Activated CD4-positive, alpha-beta T cell treated with anti-CD3 and anti-CD28 coated beads, Interleukin-2, amount 10 ng/mL, durations not matched to agents 24 days and 14 days (primary cell): Measurements from ENCODE around the gene SYT2. TPM values are rescaled to one million over a fixed set of nuclear protein-coding genes. Genes with fewer than 3 reads are reported as not detected.
"Not testable (repeated sequence)": the region's sequence is repeated elsewhere in the genome, so short reads cannot be mapped to it uniquely, and the experiment has no call there.

Experiments
- DNase-seq: peaks from one replicate; pipeline ENCODE4 v3.0.0; 2022
- H3K27ac Mint-ChIP-seq: one replicate; pipeline ENCODE4 v1.8.0; 2022; ENCODE audit warnings: mild to moderate bottlenecking, mixed read lengths
- H3K27me3 Mint-ChIP-seq: one replicate; pipeline ENCODE4 v1.8.0; 2022; ENCODE audit warnings: mixed read lengths
- H3K36me3 Mint-ChIP-seq: one replicate; pipeline ENCODE4 v1.8.0; 2022; ENCODE audit warnings: low read depth, mild to moderate bottlenecking, mixed read lengths
- H3K4me1 Mint-ChIP-seq: one replicate; pipeline ENCODE4 v1.8.0; 2021; ENCODE audit warnings: mixed read lengths
- H3K4me3 Mint-ChIP-seq: one replicate; pipeline ENCODE4 v1.8.0; 2022; ENCODE audit warnings: mild to moderate bottlenecking, moderate library complexity, mixed read lengths
- H3K9me3 Mint-ChIP-seq: one replicate; pipeline ENCODE4 v1.8.0; 2021; ENCODE audit warnings: mixed read lengths
- intact Hi-C: fragments of 100-400 bp; cut with micrococcal nuclease; formaldehyde crosslinking; loops from one replicate; pipeline ENCODE4 v1.15.1; 2023
- total RNA-seq: library from RNA; stranded (reverse); gene quantifications from 2 replicates; pipeline ENCODE4 v1.2.3, GENCODE V29; 2022

Gene SYT2
- total RNA-seq, 1 donor from 2014 or later: not detected

DNA sequence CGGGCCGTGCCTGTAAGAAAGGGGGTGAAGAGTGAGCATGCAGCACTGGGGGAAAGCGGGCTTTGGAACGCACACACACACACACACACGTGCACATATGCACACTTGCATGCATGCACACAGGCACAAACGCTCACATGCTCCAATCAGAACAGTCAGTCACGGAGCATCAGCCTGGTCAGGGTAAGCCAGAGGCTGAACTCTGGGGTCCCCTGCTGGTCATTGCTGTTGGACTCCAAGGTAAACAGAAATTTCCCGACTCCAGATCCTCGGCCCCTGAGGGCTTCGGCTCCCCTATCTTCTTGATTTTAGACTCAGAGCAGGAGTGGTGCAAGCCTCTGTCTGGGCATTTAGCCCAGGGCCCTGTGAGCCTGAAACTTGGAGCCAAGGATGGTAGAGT lies 54.2 kb downstream of the SYT2 start:
- Mint-ChIP-seq H3K9me3 (no peaks in the 10 kb centered on the region), H3K4me1 (no peaks in the 10 kb centered on the region), H3K27me3 (peaks cover 42% of the 10 kb centered on the region), H3K4me3 (no peak overlapping the region), H3K27ac (no peak overlapping the region), H3K36me3 (no peaks in the 10 kb centered on the region)
- intact Hi-C loops: no loop called here
- no peak for DNase-seq

DNA sequence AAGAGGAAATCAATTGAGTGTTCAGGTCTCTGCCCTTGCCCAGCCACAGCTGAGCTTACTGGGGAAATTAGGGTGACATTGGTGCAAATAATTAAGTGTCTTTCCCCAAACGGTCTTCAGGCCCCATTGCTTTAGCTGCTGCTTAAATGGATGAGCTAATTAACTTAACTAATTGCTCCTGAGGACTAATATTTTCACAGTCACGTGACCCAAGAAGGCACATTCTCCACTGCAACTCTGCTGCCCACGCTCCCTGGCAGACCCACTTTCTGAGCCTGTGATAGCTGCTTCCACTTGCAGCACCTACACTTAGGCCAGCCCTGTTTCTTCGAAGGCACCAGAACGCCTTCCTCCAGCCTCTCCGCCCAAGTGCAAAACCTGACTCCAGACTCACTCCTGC lies 56.2 kb downstream of the SYT2 start:
- no peak for DNase-seq
- no peaks in the 10 kb centered on the region for H3K9me3 Mint-ChIP-seq
- H3K4me3 Mint-ChIP-seq: no peak overlapping the region
- H3K36me3 Mint-ChIP-seq: no peaks in the 10 kb centered on the region
- no peak overlapping the region for H3K27ac Mint-ChIP-seq
- intact Hi-C loops: no loop called here
- H3K27me3 Mint-ChIP-seq: peaks cover 50% of the 10 kb centered on the region
- H3K4me1 Mint-ChIP-seq: no peaks in the 10 kb centered on the region

GRCh38 chr1:202649553-202650392 lies 60.5 kb downstream of the SYT2 start:
- Mint-ChIP-seq H3K4me1 (no peaks in the 10 kb centered on the region), H3K27me3 (peaks cover 76% of the 10 kb centered on the region), H3K27ac (no peak overlapping the region), H3K9me3 (no peaks in the 10 kb centered on the region), H3K4me3 (no peak overlapping the region), H3K36me3 (no peaks in the 10 kb centered on the region)
- no peak for DNase-seq
- intact Hi-C loops: no loop called here

DNA sequence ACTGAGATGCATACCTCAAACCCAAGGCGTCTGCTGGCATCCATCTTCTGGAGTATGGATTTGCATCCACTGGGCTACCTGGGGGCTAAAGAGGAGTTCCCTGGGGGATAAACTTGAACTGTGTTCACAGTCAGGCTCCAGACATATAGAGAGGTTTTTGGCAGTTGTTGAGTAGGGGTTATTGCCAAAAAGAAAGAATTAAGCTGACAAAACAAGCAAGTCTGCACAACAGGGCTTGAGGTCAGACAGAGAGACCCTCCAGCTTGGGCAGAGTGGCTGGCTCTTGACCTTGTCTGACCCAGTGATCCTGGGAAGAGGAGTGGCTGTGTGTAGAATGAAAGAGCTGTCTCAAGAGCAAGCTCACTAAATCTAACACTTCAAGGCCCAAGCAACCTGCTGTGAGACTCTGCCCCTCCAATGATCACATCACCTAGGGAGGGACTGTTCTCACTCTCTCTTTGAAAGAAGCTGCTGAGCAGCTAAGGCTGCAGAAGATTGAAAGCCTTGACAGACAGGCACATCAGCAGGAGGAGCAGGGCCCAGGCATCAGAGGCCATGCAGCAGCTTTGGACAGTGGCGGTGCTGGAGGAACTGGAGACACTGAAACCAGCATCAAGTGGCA lies 61.5 kb downstream of the SYT2 start:
- Mint-ChIP-seq H3K9me3 (no peaks in the 10 kb centered on the region), H3K27me3 (peaks cover 81% of the 10 kb centered on the region)

DNA sequence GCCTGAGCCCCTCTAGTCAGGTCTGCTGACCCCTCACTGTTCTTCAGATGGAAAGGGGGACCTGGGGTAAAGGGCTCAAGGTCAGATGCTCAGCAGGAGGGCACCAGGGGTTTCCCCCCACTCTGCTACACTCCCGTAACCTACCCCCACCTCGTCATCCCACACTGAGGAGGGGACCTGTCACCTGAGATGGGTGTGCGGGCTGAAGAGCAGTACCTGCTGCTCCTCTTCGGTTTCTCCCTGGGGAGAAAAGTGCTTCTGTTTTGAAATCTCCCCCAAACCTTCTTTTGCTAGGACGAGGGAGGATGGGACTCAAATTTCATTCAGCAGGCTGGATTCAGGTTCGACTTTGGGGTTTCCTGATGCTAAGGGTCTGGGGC lies 65.2 kb downstream of the SYT2 start:
- H3K27me3 Mint-ChIP-seq: peaks cover 90% of the 10 kb centered on the region
- H3K36me3 Mint-ChIP-seq: no peaks in the 10 kb centered on the region
- H3K9me3 Mint-ChIP-seq: no peaks in the 10 kb centered on the region
- no peak for DNase-seq
- H3K4me1 Mint-ChIP-seq: peaks cover 10% of the 10 kb centered on the region
- H3K27ac Mint-ChIP-seq: no peak overlapping the region
- no peak overlapping the region for H3K4me3 Mint-ChIP-seq
- intact Hi-C loops: no loop called here

More for the DNA sequence above, 61.5 kb downstream of the SYT2 start:
- no peak for DNase-seq
- no peak overlapping the region for H3K27ac Mint-ChIP-seq
- H3K4me3 Mint-ChIP-seq: no peak overlapping the region
- H3K4me1 Mint-ChIP-seq: peaks cover 5% of the 10 kb centered on the region
- no peaks in the 10 kb centered on the region for H3K36me3 Mint-ChIP-seq
- intact Hi-C loops: no loop called here

GRCh38 chr1:202644219-202645096 lies 65.8 kb downstream of the SYT2 start:
- no peak for DNase-seq
- intact Hi-C loops: no loop called here
- H3K27me3 Mint-ChIP-seq: peaks cover 92% of the 10 kb centered on the region
- no peaks in the 10 kb centered on the region for H3K9me3 Mint-ChIP-seq
- peaks cover 10% of the 10 kb centered on the region for H3K4me1 Mint-ChIP-seq
- no peaks in the 10 kb centered on the region for H3K36me3 Mint-ChIP-seq
- H3K27ac Mint-ChIP-seq: no peak overlapping the region
- H3K4me3 Mint-ChIP-seq: peak overlapping the region; percentile 66

- H3K27ac Mint-ChIP-seq: no peak overlapping the region
- H3K27me3 Mint-ChIP-seq: peaks cover 93% of the 10 kb centered on the region
- peaks cover 10% of the 10 kb centered on the region for H3K4me1 Mint-ChIP-seq
- H3K4me3 Mint-ChIP-seq: peak overlapping the region; percentile 66
- H3K36me3 Mint-ChIP-seq: no peaks in the 10 kb centered on the region
- intact Hi-C loops: no loop called here
- H3K9me3 Mint-ChIP-seq: no peaks in the 10 kb centered on the region
- peak; percentile 66 for DNase-seq
These were observed 66.6 kb downstream of the SYT2 start for GRCh38 chr1:202643397-202644218.

DNA sequence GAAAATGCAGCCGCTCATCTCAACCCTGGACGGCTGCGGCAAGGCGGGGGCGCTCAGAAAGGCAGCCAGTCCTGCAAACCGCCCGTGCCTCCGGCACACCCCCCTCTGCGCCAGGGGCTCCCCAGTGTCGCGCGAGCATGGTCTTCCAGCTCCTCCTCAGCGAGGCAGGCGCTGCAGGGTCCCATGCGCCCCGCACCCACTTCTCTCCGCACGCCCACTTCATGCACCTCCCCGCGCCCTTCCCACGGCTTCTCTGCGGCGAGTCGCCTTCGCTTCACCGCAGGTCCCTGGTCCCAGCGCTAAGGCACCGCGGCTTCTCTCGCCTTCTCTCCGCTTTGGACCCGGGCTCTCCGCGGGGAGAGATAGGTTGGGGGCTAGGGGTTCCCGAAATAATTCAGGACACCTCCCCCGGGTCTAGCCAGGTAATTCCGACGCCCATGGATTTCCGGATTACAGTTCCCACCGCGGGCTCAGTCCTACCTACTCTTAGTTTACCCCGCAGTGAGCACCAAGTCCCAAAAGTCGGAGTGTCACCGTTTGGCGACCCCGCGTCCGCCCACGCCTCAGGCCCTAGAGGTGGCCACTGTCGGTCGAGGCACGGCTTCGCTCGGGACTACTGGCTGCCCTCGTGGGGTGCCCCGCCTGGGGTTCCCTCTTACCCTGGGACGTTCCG lies 67.5 kb downstream of the SYT2 start:
- no peaks in the 10 kb centered on the region for H3K9me3 Mint-ChIP-seq
- H3K27me3 Mint-ChIP-seq: peaks cover 93% of the 10 kb centered on the region
- peaks cover 10% of the 10 kb centered on the region for H3K4me1 Mint-ChIP-seq
- intact Hi-C loops: no loop called here
- H3K27ac Mint-ChIP-seq: no peak overlapping the region
- no peaks in the 10 kb centered on the region for H3K36me3 Mint-ChIP-seq
- H3K4me3 Mint-ChIP-seq: peak overlapping the region; percentile 56
- DNase-seq: no peak

DNA sequence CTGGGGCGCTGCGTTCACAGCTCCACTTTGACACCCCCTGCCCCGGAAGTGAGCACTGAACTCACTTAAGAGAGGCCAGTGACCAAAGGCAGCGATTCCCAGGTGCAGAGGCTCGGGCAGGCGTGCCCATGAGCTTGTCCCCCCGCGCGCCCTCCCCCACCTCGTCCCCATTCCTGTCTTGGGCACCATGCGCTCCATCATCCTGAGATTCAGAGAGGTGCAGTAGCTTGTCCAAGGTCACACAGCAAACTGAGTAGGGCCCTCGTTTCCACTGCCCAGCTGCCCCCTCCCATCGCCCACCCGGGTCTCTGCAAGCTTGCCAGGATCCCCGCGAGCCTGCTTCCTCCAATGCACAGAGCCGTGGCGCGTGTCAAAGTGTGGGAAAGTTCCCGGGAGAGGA lies 68.0 kb downstream of the SYT2 start:
- DNase-seq: no peak
- Mint-ChIP-seq H3K36me3 (no peaks in the 10 kb centered on the region), H3K9me3 (no peaks in the 10 kb centered on the region), H3K4me1 (peaks cover 10% of the 10 kb centered on the region), H3K27ac (no peak overlapping the region), H3K4me3 (no peak overlapping the region), H3K27me3 (peaks cover 90% of the 10 kb centered on the region)
- intact Hi-C loops: no loop called here

- intact Hi-C loops: no loop called here
- no peak for DNase-seq
- no peak overlapping the region for H3K27ac Mint-ChIP-seq
- no peaks in the 10 kb centered on the region for H3K36me3 Mint-ChIP-seq
- no peak overlapping the region for H3K4me3 Mint-ChIP-seq
- H3K27me3 Mint-ChIP-seq: peaks cover 83% of the 10 kb centered on the region
- H3K9me3 Mint-ChIP-seq: no peaks in the 10 kb centered on the region
- peaks cover 9% of the 10 kb centered on the region for H3K4me1 Mint-ChIP-seq
These were observed 70.8 kb downstream of the SYT2 start for GRCh38 chr1:202639500-202639899.

DNA sequence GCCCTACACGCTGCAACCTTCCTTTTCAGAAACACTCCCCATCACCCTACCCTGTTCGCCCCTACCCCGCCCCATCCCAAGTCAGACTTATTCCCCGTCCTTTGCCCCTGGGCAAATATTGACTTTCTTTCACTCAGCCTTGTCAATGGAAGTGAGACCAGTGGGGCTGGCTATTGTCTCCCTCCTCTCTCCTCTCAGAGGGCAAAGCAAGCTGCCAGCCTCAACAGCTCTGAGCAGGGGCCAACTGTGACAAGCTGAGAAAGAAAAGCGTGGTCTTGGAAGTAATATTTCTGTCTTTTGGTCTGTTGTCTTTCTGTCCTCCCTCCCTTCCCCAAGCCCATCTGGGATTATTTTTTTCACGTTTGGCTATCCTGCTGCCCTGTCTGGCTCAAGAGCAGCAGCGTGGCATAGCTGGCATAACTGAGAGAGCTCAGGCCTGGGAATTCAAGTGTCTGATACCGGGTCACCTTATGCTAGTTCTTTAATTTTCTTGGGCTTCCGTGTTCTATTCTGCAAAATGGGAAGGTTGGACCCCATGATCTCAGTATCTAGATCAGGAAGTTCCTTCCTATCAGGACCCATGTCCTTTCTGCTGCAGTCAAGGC lies 71.5 kb downstream of the SYT2 start:
- H3K36me3 Mint-ChIP-seq, H3K4me1 Mint-ChIP-seq, H3K27ac Mint-ChIP-seq, intact Hi-C loops, H3K9me3 Mint-ChIP-seq, H3K4me3 Mint-ChIP-seq, DNase-seq: not testable (repeated sequence)
- peaks cover 81% of the 10 kb centered on the region for H3K27me3 Mint-ChIP-seq

DNA sequence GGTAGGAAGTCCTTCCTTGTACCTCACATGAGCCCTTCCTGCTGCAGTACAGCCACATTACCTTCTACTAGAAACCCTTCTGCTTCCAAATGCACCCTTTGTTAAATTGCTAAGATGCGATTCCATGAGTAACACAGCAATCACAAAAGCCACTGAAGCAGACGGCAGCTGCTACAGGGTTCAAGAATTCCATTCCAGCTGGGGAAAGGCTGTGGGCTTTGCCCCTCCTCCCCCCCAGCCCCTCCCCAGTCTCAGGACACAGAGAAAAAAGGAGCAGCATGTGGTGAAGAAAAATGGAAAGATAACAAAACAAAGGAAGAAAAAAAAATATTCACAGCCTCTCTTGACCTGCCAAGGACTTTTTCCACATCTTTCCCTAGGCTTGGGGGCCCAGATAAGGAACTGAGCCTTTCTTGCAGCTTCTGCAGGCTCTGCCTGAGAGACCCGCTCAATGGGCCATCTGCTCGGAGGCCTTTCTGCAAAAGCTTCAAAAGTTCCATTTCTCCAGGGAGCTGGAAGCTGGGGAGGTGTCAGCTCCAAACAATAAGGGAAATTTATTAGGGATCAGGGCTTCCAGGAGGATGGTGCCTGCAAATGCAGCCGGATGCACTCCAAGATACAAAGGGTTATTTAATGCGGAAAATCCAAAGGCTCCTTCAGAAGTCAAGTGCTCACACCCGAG lies 72.1 kb downstream of the SYT2 start:
- peaks cover 2% of the 10 kb centered on the region for H3K4me1 Mint-ChIP-seq
- DNase-seq: no peak
- no peak overlapping the region for H3K27ac Mint-ChIP-seq
- no peaks in the 10 kb centered on the region for H3K36me3 Mint-ChIP-seq
- peaks cover 81% of the 10 kb centered on the region for H3K27me3 Mint-ChIP-seq
- intact Hi-C loops: no loop called here
- H3K4me3 Mint-ChIP-seq: no peak overlapping the region
- no peaks in the 10 kb centered on the region for H3K9me3 Mint-ChIP-seq
